Fibroblast of lung (primary cell): Measurements from ENCODE around the gene TRPM6. TPM values are rescaled to one million over a fixed set of nuclear protein-coding genes. Genes with fewer than 3 reads are reported as not detected.

Source experiments
- DNase-seq, 2 donors: peaks; one replicate each; pipeline versions ENCODE4 v3.0.0 to v3.0.0-alpha.2; 2010; ENCODE audit warnings: low read depth in 2 of 2
- H2AFZ ChIP-seq: 2 replicates; pipeline ENCODE4 v1.5.1; 2012; ENCODE audit warnings: low read length, control low read depth, inconsistent platforms
- H3K27ac ChIP-seq: 2 replicates; pipeline ENCODE4 v1.5.1; 2011; ENCODE audit warnings: low read length, control low read depth; ENCODE audit not compliant: insufficient read depth
- H3K27me3 ChIP-seq: 2 replicates; pipeline ENCODE4 v1.5.1; 2011; ENCODE audit warnings: mild to moderate bottlenecking, low read length; ENCODE audit not compliant: control insufficient read depth, insufficient read depth
- H3K36me3 ChIP-seq: 2 replicates; pipeline ENCODE4 v1.5.1; 2011; ENCODE audit warnings: low read length; ENCODE audit not compliant: control insufficient read depth, insufficient read depth
- H3K4me1 ChIP-seq: 2 replicates; pipeline ENCODE4 v1.5.1; 2011; ENCODE audit warnings: low read length; ENCODE audit not compliant: control insufficient read depth, insufficient read depth; ENCODE audit errors: extremely low read depth
- H3K4me2 ChIP-seq: 2 replicates; pipeline ENCODE4 v1.5.1; 2011; ENCODE audit warnings: low read length, control low read depth; ENCODE audit not compliant: insufficient read depth; ENCODE audit errors: extremely low read depth
- H3K4me3 ChIP-seq, 4 experiments: fragments of 200-600 bp in 1 of 4; sonication (generic) in 1 of 4; replicated peaks in 1 of 4; 2 replicates each; pipeline ENCODE4 v1.5.1; 2011 to 2016; ENCODE audit warnings: low read length in 4 of 4, low read depth in 3 of 4, mild to moderate bottlenecking in 3 of 4, control low read depth in 2 of 4, inconsistent platforms in 1 of 4, mixed read lengths in 1 of 4; ENCODE audit not compliant: insufficient read depth in 1 of 4; ENCODE audit errors: control extremely low read depth in 1 of 4
- H3K79me2 ChIP-seq: 2 replicates; pipeline ENCODE4 v1.5.1; 2012; ENCODE audit warnings: mild to moderate bottlenecking, low read length, inconsistent platforms; ENCODE audit not compliant: control insufficient read depth, insufficient read depth
- H3K9ac ChIP-seq: 2 replicates; pipeline ENCODE4 v1.5.1; 2011; ENCODE audit warnings: mild to moderate bottlenecking, low read length, control low read depth; ENCODE audit not compliant: insufficient read depth
- H3K9me3 ChIP-seq: 2 replicates; pipeline ENCODE4 v1.5.1; 2012; ENCODE audit warnings: low read depth, low read length; ENCODE audit not compliant: control insufficient read depth, insufficient read depth
- H4K20me1 ChIP-seq: 2 replicates; pipeline ENCODE4 v1.5.1; 2011; ENCODE audit warnings: low read length; ENCODE audit not compliant: control insufficient read depth, insufficient read depth; ENCODE audit errors: extremely low read depth
- EZH2 ChIP-seq: IDR thresholded peaks from 2 replicates; pipeline ENCODE4 v1.5.1; 2012; ENCODE audit warnings: low read length, control low read depth, mild to moderate bottlenecking; ENCODE audit errors: missing control alignments
- polyA plus RNA-seq, 2 donors: library from polyadenylated mRNA; depleted of rRNA in 1 of 2; stranded (reverse) in 1 of 2; unstranded in 1 of 2; fragments of >200 nt; gene quantifications; 2 replicates each; pipeline ENCODE4 v1.2.1, GENCODE V29; 2011 to 2012; ENCODE audit warnings: missing spikeins in 1 of 2
- total RNA-seq: library from RNA; depleted of rRNA; stranded (reverse); fragments of >200 nt; gene quantifications from 2 replicates; pipeline ENCODE4 v1.2.1, GENCODE V29; 2014
- TF ChIP-seq, protein P1 (sequence below), 2 donors: IDR thresholded peaks in 1 of 2; conservative IDR thresholded peaks in 1 of 2; 1 replicate in 1 of 2; 2 replicates in 1 of 2; pipeline ENCODE4 v1.5.1; 2011 to 2012; ENCODE audit warnings: low read length in 2 of 2, control low read depth in 1 of 2, inconsistent platforms in 1 of 2, low read depth in 1 of 2, mild to moderate bottlenecking in 1 of 2

The TRPM6 gene
- total and polyA plus RNA-seq, 2 donors (not counting 1 experiment from before 2014, with no cell fraction given): under 0.01 to 0.02 TPM

- H3K27me3 ChIP-seq: no peaks in the 10 kb centered on the region
- no peak overlapping the region for H2AFZ ChIP-seq
- no peak overlapping the region for H3K4me2 ChIP-seq
- H3K79me2 ChIP-seq: no peaks in the 10 kb centered on the region
- no peak for DNase-seq
- no peaks in the 10 kb centered on the region for H3K36me3 ChIP-seq
- H4K20me1 ChIP-seq: no peaks in the 10 kb centered on the region
- H3K9me3 ChIP-seq: no peaks in the 10 kb centered on the region
- H3K9ac ChIP-seq: no peak overlapping the region
- no peak for TF ChIP-seq EZH2
- TF ChIP-seq, protein P1, sequence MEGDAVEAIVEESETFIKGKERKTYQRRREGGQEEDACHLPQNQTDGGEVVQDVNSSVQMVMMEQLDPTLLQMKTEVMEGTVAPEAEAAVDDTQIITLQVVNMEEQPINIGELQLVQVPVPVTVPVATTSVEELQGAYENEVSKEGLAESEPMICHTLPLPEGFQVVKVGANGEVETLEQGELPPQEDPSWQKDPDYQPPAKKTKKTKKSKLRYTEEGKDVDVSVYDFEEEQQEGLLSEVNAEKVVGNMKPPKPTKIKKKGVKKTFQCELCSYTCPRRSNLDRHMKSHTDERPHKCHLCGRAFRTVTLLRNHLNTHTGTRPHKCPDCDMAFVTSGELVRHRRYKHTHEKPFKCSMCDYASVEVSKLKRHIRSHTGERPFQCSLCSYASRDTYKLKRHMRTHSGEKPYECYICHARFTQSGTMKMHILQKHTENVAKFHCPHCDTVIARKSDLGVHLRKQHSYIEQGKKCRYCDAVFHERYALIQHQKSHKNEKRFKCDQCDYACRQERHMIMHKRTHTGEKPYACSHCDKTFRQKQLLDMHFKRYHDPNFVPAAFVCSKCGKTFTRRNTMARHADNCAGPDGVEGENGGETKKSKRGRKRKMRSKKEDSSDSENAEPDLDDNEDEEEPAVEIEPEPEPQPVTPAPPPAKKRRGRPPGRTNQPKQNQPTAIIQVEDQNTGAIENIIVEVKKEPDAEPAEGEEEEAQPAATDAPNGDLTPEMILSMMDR (conservative IDR thresholded peaks at IDR 0.05 in 1 of 2, IDR thresholded peaks at IDR 0.05 in 1 of 2; ENCODE audit: low read depth in 1 of 2, low read length in 2 of 2): no peak
- no peak overlapping the region for H3K27ac ChIP-seq
- no peaks in the 10 kb centered on the region for H3K4me1 ChIP-seq
- no peak overlapping the region for H3K4me3 ChIP-seq
Measured at GRCh38 chr9:74696520-74696919, 191.2 kb downstream of the TRPM6 start.

GRCh38 chr9:74691058-74691457 is 196.7 kb downstream of the TRPM6 start:
- no peaks in the 10 kb centered on the region for H3K36me3 ChIP-seq
- H3K27me3 ChIP-seq: no peaks in the 10 kb centered on the region
- H3K4me2 ChIP-seq: no peak overlapping the region
- H3K9me3 ChIP-seq: no peaks in the 10 kb centered on the region
- no peak overlapping the region for H3K27ac ChIP-seq
- no peaks in the 10 kb centered on the region for H3K79me2 ChIP-seq
- H2AFZ ChIP-seq: no peak overlapping the region
- no peaks in the 10 kb centered on the region for H3K4me1 ChIP-seq
- TF ChIP-seq, protein P1 (conservative IDR thresholded peaks at IDR 0.05 in 1 of 2, IDR thresholded peaks at IDR 0.05 in 1 of 2; ENCODE audit: low read depth in 1 of 2, low read length in 2 of 2): no peak
- TF ChIP-seq EZH2: no peak
- no peak overlapping the region for H3K9ac ChIP-seq
- H3K4me3 ChIP-seq: no peak overlapping the region
- no peak for DNase-seq
- no peaks in the 10 kb centered on the region for H4K20me1 ChIP-seq

DNA sequence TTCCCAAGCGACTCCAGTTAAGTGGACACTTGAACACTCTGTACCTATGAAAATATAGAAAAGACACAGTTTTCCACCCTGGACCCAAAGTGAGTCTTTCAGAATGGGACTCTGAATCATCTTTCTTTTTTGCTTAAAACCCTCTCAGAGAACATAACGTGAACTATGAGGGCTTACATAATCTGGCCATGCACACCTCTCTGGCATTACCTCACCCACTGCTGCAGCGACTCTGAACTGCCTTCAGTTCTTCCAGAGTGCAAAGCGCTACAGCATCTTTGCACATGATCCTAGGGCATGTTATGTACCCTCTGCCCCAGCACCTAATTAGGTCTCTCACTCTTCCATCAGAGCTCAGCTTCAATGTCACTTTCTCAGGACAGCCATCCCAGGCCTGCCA is 204.4 kb downstream of the TRPM6 start:
- no peak overlapping the region for H3K4me3 ChIP-seq
- no peaks in the 10 kb centered on the region for H3K4me1 ChIP-seq
- no peak overlapping the region for H3K27ac ChIP-seq
- no peak overlapping the region for H3K4me2 ChIP-seq
- H3K79me2 ChIP-seq: no peaks in the 10 kb centered on the region
- no peaks in the 10 kb centered on the region for H3K9me3 ChIP-seq
- no peak overlapping the region for H2AFZ ChIP-seq
- TF ChIP-seq, protein P1 (conservative IDR thresholded peaks at IDR 0.05 in 1 of 2, IDR thresholded peaks at IDR 0.05 in 1 of 2; ENCODE audit: low read depth in 1 of 2, low read length in 2 of 2): no peak
- TF ChIP-seq EZH2: no peak
- H3K9ac ChIP-seq: no peak overlapping the region
- no peaks in the 10 kb centered on the region for H3K27me3 ChIP-seq
- H3K36me3 ChIP-seq: no peaks in the 10 kb centered on the region
- no peaks in the 10 kb centered on the region for H4K20me1 ChIP-seq
- no peak for DNase-seq
